Ascending aorta (tissue), 2 donors: ENCODE results near the gene FXYD3. TPM values are rescaled to one million over a fixed set of nuclear protein-coding genes. Genes with fewer than 3 reads are reported as not detected.

Experiments
- DNase-seq, 2 donors: peaks; one replicate each; pipeline ENCODE4 v3.0.0-alpha.2; 2019; ENCODE audit warnings: low spot score in 2 of 2
- H3K27ac ChIP-seq, 2 donors: fragments of 200-600 bp; sonication (generic); one replicate each; pipeline ENCODE4 v1.5.1; 2016 to 2017; ENCODE audit warnings: mild to moderate bottlenecking in 1 of 2
- H3K27me3 ChIP-seq: fragments of 200-600 bp; sonication (generic); one replicate; pipeline ENCODE4 v1.5.1; 2017
- H3K36me3 ChIP-seq, 2 donors: fragments of 200-600 bp; sonication (generic); one replicate each; pipeline ENCODE4 v1.5.1; 2016
- H3K4me1 ChIP-seq, 2 donors: fragments of 200-600 bp; sonication (generic); one replicate each; pipeline ENCODE4 v1.5.1; 2016 to 2017; ENCODE audit warnings: mild to moderate bottlenecking in 1 of 2
- H3K4me3 ChIP-seq, 2 donors: fragments of 200-600 bp; sonication (generic); one replicate each; pipeline ENCODE4 v1.5.1; 2016 to 2017; ENCODE audit warnings: mild to moderate bottlenecking in 1 of 2
- H3K9me3 ChIP-seq, 2 donors: fragments of 200-600 bp; sonication (generic); one replicate each; pipeline ENCODE4 v1.5.1; 2016
- intact Hi-C: fragments of 100-400 bp; cut with DNase I; formaldehyde crosslinking; loops from one replicate; pipeline ENCODE4 v1.15.1; 2023
- total RNA-seq: library from RNA; depleted of rRNA; stranded (reverse); fragments of >200 nt; gene quantifications from one replicate; pipeline ENCODE4 v1.1.0, GENCODE V29; 2016
- TF ChIP-seq, protein P1 (sequence below), 3 experiments: fragments of 200-600 bp in 2 of 3; fragments of 450-650 bp in 1 of 3; sonication (generic) in 2 of 3; IDR thresholded peaks; one replicate each; pipeline ENCODE4 v1.5.1; 2016 to 2019; ENCODE audit warnings: antibody characterized with exemption in 3 of 3, mild to moderate bottlenecking in 1 of 3, moderate library complexity in 1 of 3

Gene FXYD3
- total RNA-seq, 1 donor from 2014 or later = not detected

DNA sequence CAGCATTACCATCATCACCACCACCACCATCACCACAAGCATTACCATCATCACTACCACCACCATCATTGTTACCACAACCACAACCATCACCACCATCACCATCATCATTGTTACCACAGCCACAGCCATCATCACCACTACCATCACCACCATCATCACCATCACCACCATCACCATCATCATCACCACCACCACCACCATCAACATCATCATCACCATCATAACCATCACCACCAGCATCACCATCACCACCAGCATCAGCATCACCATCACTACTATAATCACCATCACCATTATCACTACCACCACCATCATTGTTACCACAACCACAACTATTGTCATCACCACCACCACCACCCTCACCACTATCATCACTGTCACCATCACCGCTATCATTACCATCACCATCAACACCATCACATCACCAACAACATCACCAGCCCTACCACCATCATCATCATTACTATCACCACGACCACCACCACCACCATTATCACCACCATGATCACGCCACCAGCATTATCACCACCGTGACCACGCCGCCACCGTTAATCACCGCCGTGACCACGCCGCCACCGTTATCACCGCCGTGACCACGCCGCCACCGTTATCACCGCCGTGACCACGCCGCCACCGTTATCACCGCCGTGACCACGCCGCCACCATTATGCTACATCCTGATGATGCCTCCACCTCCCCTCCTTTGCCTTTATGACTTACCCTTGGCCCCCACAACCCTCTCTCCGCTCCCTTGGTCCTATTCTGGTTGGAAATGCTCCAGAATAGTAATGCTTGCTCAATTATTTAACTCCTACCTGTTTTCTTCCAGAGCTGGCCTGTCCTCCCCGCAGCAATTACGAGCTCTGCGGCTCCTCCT, 10.0 kb upstream of the FXYD3 start:
- Histone ChIP-seq H3K4me1 (no peaks in the 10 kb centered on the region), H3K27me3 (no peaks in the 10 kb centered on the region), H3K27ac (no peak overlapping the region), H3K9me3 (no peaks in the 10 kb centered on the region), H3K36me3 (no peaks in the 10 kb centered on the region), H3K4me3 (no peak overlapping the region)
- intact Hi-C loops = no loop called here
- TF ChIP-seq, protein P1, sequence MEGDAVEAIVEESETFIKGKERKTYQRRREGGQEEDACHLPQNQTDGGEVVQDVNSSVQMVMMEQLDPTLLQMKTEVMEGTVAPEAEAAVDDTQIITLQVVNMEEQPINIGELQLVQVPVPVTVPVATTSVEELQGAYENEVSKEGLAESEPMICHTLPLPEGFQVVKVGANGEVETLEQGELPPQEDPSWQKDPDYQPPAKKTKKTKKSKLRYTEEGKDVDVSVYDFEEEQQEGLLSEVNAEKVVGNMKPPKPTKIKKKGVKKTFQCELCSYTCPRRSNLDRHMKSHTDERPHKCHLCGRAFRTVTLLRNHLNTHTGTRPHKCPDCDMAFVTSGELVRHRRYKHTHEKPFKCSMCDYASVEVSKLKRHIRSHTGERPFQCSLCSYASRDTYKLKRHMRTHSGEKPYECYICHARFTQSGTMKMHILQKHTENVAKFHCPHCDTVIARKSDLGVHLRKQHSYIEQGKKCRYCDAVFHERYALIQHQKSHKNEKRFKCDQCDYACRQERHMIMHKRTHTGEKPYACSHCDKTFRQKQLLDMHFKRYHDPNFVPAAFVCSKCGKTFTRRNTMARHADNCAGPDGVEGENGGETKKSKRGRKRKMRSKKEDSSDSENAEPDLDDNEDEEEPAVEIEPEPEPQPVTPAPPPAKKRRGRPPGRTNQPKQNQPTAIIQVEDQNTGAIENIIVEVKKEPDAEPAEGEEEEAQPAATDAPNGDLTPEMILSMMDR (IDR thresholded peaks at IDR 0.05) = no peak
- DNase-seq = no peak

DNA sequence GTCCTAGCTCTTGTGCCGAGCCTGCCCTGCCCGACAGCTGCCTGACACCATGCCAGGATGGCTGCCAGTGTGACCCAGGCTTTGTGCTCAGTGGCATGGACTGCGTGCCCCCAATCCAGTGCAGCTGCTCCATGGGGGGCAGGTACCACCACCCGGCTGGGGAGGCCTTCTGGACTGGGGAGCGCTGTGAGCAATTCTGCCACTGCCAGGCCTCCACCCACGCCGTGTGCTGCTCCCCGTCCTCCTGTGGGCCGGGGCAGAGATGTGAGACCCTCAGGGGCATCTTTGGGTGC, 9.4 kb upstream of the FXYD3 start:
- Histone ChIP-seq H3K4me1 (no peaks in the 10 kb centered on the region), H3K27ac (no peak overlapping the region), H3K36me3 (no peaks in the 10 kb centered on the region), H3K4me3 (no peak overlapping the region), H3K27me3 (no peaks in the 10 kb centered on the region), H3K9me3 (no peaks in the 10 kb centered on the region)
- intact Hi-C loops = no loop called here
- TF ChIP-seq, protein P1 (IDR thresholded peaks at IDR 0.05) = no peak
- DNase-seq = no peak

GRCh38 chr19:35106898-35107541, 8.6 kb upstream of the FXYD3 start:
- TF ChIP-seq, protein P1 (IDR thresholded peaks at IDR 0.05) = no peak
- Histone ChIP-seq H3K36me3 (no peaks in the 10 kb centered on the region), H3K27me3 (no peaks in the 10 kb centered on the region), H3K27ac (no peak overlapping the region), H3K4me1 (no peaks in the 10 kb centered on the region), H3K4me3 (no peak overlapping the region), H3K9me3 (no peaks in the 10 kb centered on the region)
- no peak for DNase-seq
- intact Hi-C loops = no loop called here

DNA sequence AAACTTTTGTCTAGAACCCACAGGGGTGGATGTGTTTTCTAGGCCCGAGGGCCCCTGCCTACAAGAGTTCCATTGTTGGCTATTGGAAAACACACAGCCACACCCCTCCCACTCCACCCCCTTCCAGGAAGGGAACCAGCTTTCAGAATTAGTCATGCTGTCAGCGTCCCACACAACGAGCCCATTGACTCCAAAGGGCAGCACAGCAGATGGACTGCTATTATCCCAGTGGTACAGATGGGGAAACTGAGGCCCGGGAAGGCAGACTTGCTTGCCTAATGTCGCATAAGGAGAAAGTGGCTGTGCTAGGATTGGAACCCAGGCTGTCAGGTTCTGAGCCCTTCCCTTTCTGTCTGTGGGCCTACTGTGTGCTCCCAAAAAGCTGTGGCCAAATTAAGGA, 8.1 kb upstream of the FXYD3 start:
- intact Hi-C loops = no loop called here
- Histone ChIP-seq H3K36me3 (no peaks in the 10 kb centered on the region), H3K4me1 (no peaks in the 10 kb centered on the region), H3K27me3 (no peaks in the 10 kb centered on the region), H3K9me3 (no peaks in the 10 kb centered on the region), H3K27ac (no peak overlapping the region), H3K4me3 (no peak overlapping the region)
- TF ChIP-seq, protein P1 (IDR thresholded peaks at IDR 0.05) = no peak
- no peak for DNase-seq

DNA sequence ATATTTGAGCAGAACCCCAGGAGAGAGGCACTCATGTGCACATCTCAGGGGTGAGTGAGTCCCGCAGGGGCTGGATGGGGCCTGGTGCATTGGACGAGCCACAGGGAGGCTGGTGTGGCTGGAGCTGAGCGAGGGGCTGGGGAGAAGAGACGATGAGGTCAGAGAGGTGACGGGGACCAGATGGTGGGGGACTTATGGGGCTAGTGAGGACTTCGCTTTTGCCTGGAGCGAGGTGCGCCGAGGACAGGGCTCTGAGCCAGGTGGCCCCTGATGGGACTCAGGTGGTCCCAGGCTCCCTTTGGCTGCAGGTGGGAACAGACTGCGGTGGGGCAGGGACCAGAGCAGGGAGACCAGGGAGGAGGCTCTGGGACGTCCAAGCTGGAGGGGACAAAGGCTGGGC, 6.9 kb upstream of the FXYD3 start:
- Histone ChIP-seq H3K4me3 (no peak overlapping the region), H3K27ac (no peak overlapping the region), H3K36me3 (no peaks in the 10 kb centered on the region), H3K4me1 (no peaks in the 10 kb centered on the region), H3K27me3 (no peaks in the 10 kb centered on the region), H3K9me3 (no peaks in the 10 kb centered on the region)
- intact Hi-C loops = no loop called here
- no peak for DNase-seq
- TF ChIP-seq, protein P1 (IDR thresholded peaks at IDR 0.05) = no peak
